Loucy (cell line): ENCODE results near the gene ZSWIM6.

Experiments
- H2AFZ ChIP-seq: fragments of 200-600 bp; sonication (generic); 2 replicates; pipeline ENCODE4 v1.6.0; 2016; ENCODE audit warnings: antibody characterized with exemption, mild to moderate bottlenecking, low read length, moderate library complexity
- H3F3A ChIP-seq: fragments of 200-600 bp; 2 replicates; pipeline ENCODE4 v1.6.0; 2016; ENCODE audit warnings: antibody characterized with exemption, low read depth, mild to moderate bottlenecking
- H3K27me3 ChIP-seq: fragments of 200-600 bp; sonication (generic); 2 replicates; pipeline ENCODE4 v1.6.1; 2014; ENCODE audit warnings: low read length, mild to moderate bottlenecking; ENCODE audit not compliant: insufficient read depth, poor library complexity, severe bottlenecking
- H3K36me3 ChIP-seq: fragments of 200-600 bp; sonication (generic); 2 replicates; pipeline ENCODE4 v1.6.1; 2016; ENCODE audit warnings: low read length; ENCODE audit not compliant: insufficient read depth
- H3K4me1 ChIP-seq: fragments of 200-600 bp; sonication (generic); 2 replicates; pipeline ENCODE4 v1.5.1; 2014; ENCODE audit warnings: low read length, mild to moderate bottlenecking; ENCODE audit not compliant: insufficient read depth, poor library complexity, severe bottlenecking
- H3K4me2 ChIP-seq: fragments of 200-600 bp; sonication (generic); 2 replicates; pipeline ENCODE4 v1.6.0; 2014; ENCODE audit warnings: antibody characterized with exemption, low read length, low read depth, mild to moderate bottlenecking; ENCODE audit not compliant: poor library complexity, severe bottlenecking
- H3K4me3 ChIP-seq: fragments of 200-600 bp; sonication (generic); 2 replicates; pipeline ENCODE4 v1.5.1; 2014; ENCODE audit warnings: low read length, mild to moderate bottlenecking, mixed read lengths; ENCODE audit not compliant: poor library complexity, severe bottlenecking
- H3K79me2 ChIP-seq: fragments of 200-600 bp; sonication (generic); 2 replicates; pipeline ENCODE4 v1.6.1; 2014; ENCODE audit warnings: low read length; ENCODE audit not compliant: insufficient read depth
- H3K9ac ChIP-seq: fragments of 200-600 bp; sonication (generic); 2 replicates; pipeline ENCODE4 v1.6.0; 2014; ENCODE audit warnings: mild to moderate bottlenecking, low read depth, low read length, moderate library complexity; ENCODE audit not compliant: poor library complexity, severe bottlenecking
- H3K9me2 ChIP-seq: fragments of 200-600 bp; sonication (generic); replicated peaks from 2 replicates; pipeline ENCODE4 v1.6.1; 2016; ENCODE audit warnings: low read depth, low read length, mixed read lengths
- H3K9me3 ChIP-seq: fragments of 200-600 bp; sonication (generic); 2 replicates; pipeline ENCODE4 v1.6.1; 2014; ENCODE audit warnings: mild to moderate bottlenecking, antibody characterized with exemption, low read length, low read depth; ENCODE audit not compliant: insufficient read depth
- H4K20me1 ChIP-seq: fragments of 200-600 bp; sonication (generic); 2 replicates; pipeline ENCODE4 v1.6.0; 2014; ENCODE audit warnings: antibody characterized with exemption, low read length, mild to moderate bottlenecking; ENCODE audit not compliant: insufficient read depth, poor library complexity, severe bottlenecking
- CTCF ChIP-seq: fragments of 200-600 bp; sonication (generic); conservative IDR thresholded peaks from 2 replicates; pipeline ENCODE4 v1.5.1; 2014; ENCODE audit warnings: mild to moderate bottlenecking, antibody characterized with exemption, low read length
- EZH2phosphoT487 ChIP-seq: fragments of 200-600 bp; IDR thresholded peaks from 2 replicates; pipeline ENCODE4 v1.6.1; 2018; ENCODE audit warnings: antibody characterized with exemption, mild to moderate bottlenecking, moderate library complexity, borderline replicate concordance

ZSWIM6 gene

GRCh38 chr5:61479850-61480614 lies 148.0 kb downstream of the ZSWIM6 start:
- no peaks in the 10 kb centered on the region for H3K9me2 ChIP-seq

GRCh38 chr5:61482980-61483379 lies 150.9 kb downstream of the ZSWIM6 start:
- Histone ChIP-seq H3K9ac (no peak overlapping the region), H3K27me3 (no peaks in the 10 kb centered on the region), H3K4me3 (no peak overlapping the region), H3K9me2 (no peaks in the 10 kb centered on the region), H3K79me2 (no peaks in the 10 kb centered on the region), H3K9me3 (no peaks in the 10 kb centered on the region), H3F3A (no peaks in the 10 kb centered on the region), H3K36me3 (no peaks in the 10 kb centered on the region), H2AFZ (no peak overlapping the region), H3K4me2 (no peak overlapping the region), H4K20me1 (no peaks in the 10 kb centered on the region), H3K4me1 (peaks cover 2% of the 10 kb centered on the region)
- TF ChIP-seq CTCF (no peak), EZH2phosphoT487 (no peak)

More at GRCh38 chr5:61479850-61480614, 148.0 kb downstream of the ZSWIM6 start:
- Histone ChIP-seq H2AFZ (no peak overlapping the region), H3K27me3 (no peaks in the 10 kb centered on the region), H3K79me2 (no peaks in the 10 kb centered on the region), H3K4me1 (peaks cover 3% of the 10 kb centered on the region), H3K4me3 (no peak overlapping the region), H3K36me3 (no peaks in the 10 kb centered on the region), H3K9me3 (no peaks in the 10 kb centered on the region), H3K9ac (no peak overlapping the region), H3K4me2 (no peak overlapping the region), H3F3A (no peaks in the 10 kb centered on the region), H4K20me1 (no peaks in the 10 kb centered on the region)
- TF ChIP-seq EZH2phosphoT487 (no peak), CTCF (no peak)

- Histone ChIP-seq H3K4me2 (no peak overlapping the region), H3K9me3 (no peaks in the 10 kb centered on the region), H3K79me2 (no peaks in the 10 kb centered on the region), H2AFZ (no peak overlapping the region), H3K4me3 (no peak overlapping the region), H3F3A (no peaks in the 10 kb centered on the region), H3K36me3 (no peaks in the 10 kb centered on the region), H3K9ac (no peak overlapping the region), H3K9me2 (no peaks in the 10 kb centered on the region), H3K27me3 (no peaks in the 10 kb centered on the region), H3K4me1 (peaks cover 2% of the 10 kb centered on the region), H4K20me1 (no peaks in the 10 kb centered on the region)
- TF ChIP-seq CTCF (no peak), EZH2phosphoT487 (no peak)
These were observed 154.4 kb downstream of the ZSWIM6 start for GRCh38 chr5:61486476-61486875.
